PC-3 (cell line): ENCODE data around the gene NECAB2. TPM values are rescaled to one million over a fixed set of nuclear protein-coding genes. Genes with fewer than 3 reads are reported as not detected.

Source experiments
- ATAC-seq: fragments of 200-7000 bp; cut with Tn5 transposase; 2 replicates; pipeline ENCODE4 v1.9.1; 2020; ENCODE audit warnings: mild to moderate bottlenecking, moderate library complexity
- BruUV-seq: library from RNA; stranded (reverse); fragments of 400-500 nt; replicated peaks from 2 replicates; lab custom pipeline; 2021; lab: Mats Ljungman, UMichigan
- CTCF ChIA-PET: fragments of 300-600 bp; sonication (Branson Sonifier 250); formaldehyde crosslinking; loops from one replicate; lab custom pipeline; 2022; ENCODE audit warnings: antibody characterized with exemption; lab: Charles Lee
- POLR2A ChIA-PET: fragments of 300-600 bp; sonication (Branson Sonifier 250); formaldehyde crosslinking; loops from one replicate; lab custom pipeline; 2022; ENCODE audit warnings: antibody characterized with exemption; ENCODE audit not compliant: unreplicated experiment; lab: Charles Lee
- DNase-seq: peaks from one replicate; pipeline ENCODE4 v3.0.0-alpha.2; 2015
- H2AFZ ChIP-seq: fragments of 300-600 bp; sonication (generic); 2 replicates; pipeline ENCODE4 v1.6.0; 2016; ENCODE audit warnings: antibody characterized with exemption, low read length
- H3F3A ChIP-seq: fragments of 300-600 bp; sonication (generic); one replicate; pipeline ENCODE4 v1.6.0; 2017; ENCODE audit warnings: antibody characterized with exemption, low read length, control low read depth, mild to moderate bottlenecking; ENCODE audit not compliant: unreplicated experiment
- H3K27ac ChIP-seq: fragments of 300-600 bp; sonication (generic); 2 replicates; pipeline ENCODE4 v1.5.1; 2016; ENCODE audit warnings: mild to moderate bottlenecking, low read length
- H3K27me3 ChIP-seq: fragments of 300-600 bp; sonication (generic); 2 replicates; pipeline ENCODE4 v1.6.1; 2016; ENCODE audit warnings: low read length, mixed read lengths
- H3K36me3 ChIP-seq: fragments of 300-600 bp; sonication (generic); 2 replicates; pipeline ENCODE4 v1.6.1; 2016; ENCODE audit warnings: low read depth, mixed run types, low read length, mixed read lengths
- H3K4me1 ChIP-seq: fragments of 300-600 bp; sonication (generic); 2 replicates; pipeline ENCODE4 v1.5.1; 2016; ENCODE audit warnings: low read length; ENCODE audit not compliant: insufficient read depth
- H3K4me2 ChIP-seq: fragments of 300-600 bp; sonication (generic); 2 replicates; pipeline ENCODE4 v1.6.0; 2016; ENCODE audit warnings: low read length
- H3K4me3 ChIP-seq: fragments of 300-600 bp; sonication (generic); 2 replicates; pipeline ENCODE4 v1.5.1; 2016; ENCODE audit warnings: mild to moderate bottlenecking, low read length, mixed read lengths
- H3K79me2 ChIP-seq: fragments of 300-600 bp; sonication (generic); 2 replicates; pipeline ENCODE4 v1.6.1; 2017; ENCODE audit warnings: low read length, mixed read lengths
- H3K9ac ChIP-seq: fragments of 300-600 bp; sonication (generic); 2 replicates; pipeline ENCODE4 v1.6.0; 2016; ENCODE audit warnings: mild to moderate bottlenecking, low read length
- H3K9me2 ChIP-seq: fragments of 300-600 bp; sonication (generic); replicated peaks from 2 replicates; pipeline ENCODE4 v1.6.1; 2016; ENCODE audit warnings: mixed run types, low read length, mixed read lengths
- H3K9me3 ChIP-seq: fragments of 300-600 bp; sonication (generic); 2 replicates; pipeline ENCODE4 v1.6.1; 2016; ENCODE audit warnings: low read length, mixed read lengths
- H4K20me1 ChIP-seq: fragments of 300-600 bp; sonication (generic); 2 replicates; pipeline ENCODE4 v1.6.1; 2016; ENCODE audit warnings: low read length, mixed read lengths
- EZH2 ChIP-seq: fragments of 300-600 bp; sonication (generic); IDR thresholded peaks from one replicate; pipeline ENCODE4 v1.6.1; 2017; ENCODE audit warnings: antibody characterized with exemption, mild to moderate bottlenecking, low read length; ENCODE audit not compliant: unreplicated experiment
- EZH2phosphoT487 ChIP-seq: fragments of 300-600 bp; sonication (generic); IDR thresholded peaks from 2 replicates; pipeline ENCODE4 v1.6.1; 2018; ENCODE audit warnings: mild to moderate bottlenecking, antibody characterized with exemption, low read length, borderline replicate concordance
- intact Hi-C: fragments of 100-400 bp; cut with micrococcal nuclease; formaldehyde crosslinking; loops from 2 replicates; pipeline ENCODE4 v1.9.0; 2023
- total RNA-seq: library from RNA; depleted of rRNA; stranded (reverse); fragments of >200 nt; gene quantifications from 2 replicates; pipeline ENCODE4 v1.2.3, GENCODE V29; 2014
- TF ChIP-seq, protein P1 (sequence below): fragments of 300-600 bp; sonication (generic); conservative IDR thresholded peaks from 2 replicates; pipeline ENCODE4 v1.5.1; 2017; ENCODE audit warnings: antibody characterized with exemption, low read depth, mild to moderate bottlenecking, low read length

NECAB2 gene
- total RNA-seq, 1 experiment from 2014 or later: 0.22 TPM

DNA sequence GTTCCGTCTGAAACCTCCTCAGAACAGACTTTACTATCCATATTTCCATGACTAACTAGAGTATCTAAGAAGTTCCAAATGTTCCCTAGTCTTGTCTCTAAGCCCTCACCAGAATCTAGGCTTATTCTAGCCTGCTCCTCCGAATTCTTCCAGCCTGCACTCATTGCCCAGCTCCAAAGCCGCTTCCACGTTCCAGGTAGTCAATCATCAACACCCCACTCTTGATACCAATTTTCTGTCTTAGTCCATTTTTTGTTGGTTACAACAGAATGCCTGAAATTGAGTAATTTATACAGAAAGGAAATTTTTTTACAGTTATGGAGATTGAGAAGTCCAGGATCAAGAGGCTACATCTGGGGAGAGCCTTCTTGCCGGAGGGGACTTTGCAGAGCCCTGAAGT, 53.4 kb downstream of the NECAB2 start:
- ChIA-PET CTCF (no interaction called here), POLR2A (no interaction called here)
- H3K4me1 ChIP-seq: peaks cover 25% of the 10 kb centered on the region
- H3K9me2 ChIP-seq: no peaks in the 10 kb centered on the region
- no peak for DNase-seq
- no peaks in the 10 kb centered on the region for H3K79me2 ChIP-seq
- BruUV-seq: no TSS peak
- no peak overlapping the region for H3K9ac ChIP-seq
- H3F3A ChIP-seq: no peaks in the 10 kb centered on the region
- TF ChIP-seq, protein P1, sequence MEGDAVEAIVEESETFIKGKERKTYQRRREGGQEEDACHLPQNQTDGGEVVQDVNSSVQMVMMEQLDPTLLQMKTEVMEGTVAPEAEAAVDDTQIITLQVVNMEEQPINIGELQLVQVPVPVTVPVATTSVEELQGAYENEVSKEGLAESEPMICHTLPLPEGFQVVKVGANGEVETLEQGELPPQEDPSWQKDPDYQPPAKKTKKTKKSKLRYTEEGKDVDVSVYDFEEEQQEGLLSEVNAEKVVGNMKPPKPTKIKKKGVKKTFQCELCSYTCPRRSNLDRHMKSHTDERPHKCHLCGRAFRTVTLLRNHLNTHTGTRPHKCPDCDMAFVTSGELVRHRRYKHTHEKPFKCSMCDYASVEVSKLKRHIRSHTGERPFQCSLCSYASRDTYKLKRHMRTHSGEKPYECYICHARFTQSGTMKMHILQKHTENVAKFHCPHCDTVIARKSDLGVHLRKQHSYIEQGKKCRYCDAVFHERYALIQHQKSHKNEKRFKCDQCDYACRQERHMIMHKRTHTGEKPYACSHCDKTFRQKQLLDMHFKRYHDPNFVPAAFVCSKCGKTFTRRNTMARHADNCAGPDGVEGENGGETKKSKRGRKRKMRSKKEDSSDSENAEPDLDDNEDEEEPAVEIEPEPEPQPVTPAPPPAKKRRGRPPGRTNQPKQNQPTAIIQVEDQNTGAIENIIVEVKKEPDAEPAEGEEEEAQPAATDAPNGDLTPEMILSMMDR: no peak
- no peak for TF ChIP-seq EZH2phosphoT487
- TF ChIP-seq EZH2: no peak
- intact Hi-C loops: no loop called here
- H4K20me1 ChIP-seq: no peaks in the 10 kb centered on the region
- no peaks in the 10 kb centered on the region for H3K36me3 ChIP-seq
- no peak overlapping the region for H3K27ac ChIP-seq
- no peak for ATAC-seq
- no peaks in the 10 kb centered on the region for H3K27me3 ChIP-seq
- no peaks in the 10 kb centered on the region for H3K9me3 ChIP-seq
- no peak overlapping the region for H3K4me3 ChIP-seq
- H2AFZ ChIP-seq: no peak overlapping the region
- no peak overlapping the region for H3K4me2 ChIP-seq

DNA sequence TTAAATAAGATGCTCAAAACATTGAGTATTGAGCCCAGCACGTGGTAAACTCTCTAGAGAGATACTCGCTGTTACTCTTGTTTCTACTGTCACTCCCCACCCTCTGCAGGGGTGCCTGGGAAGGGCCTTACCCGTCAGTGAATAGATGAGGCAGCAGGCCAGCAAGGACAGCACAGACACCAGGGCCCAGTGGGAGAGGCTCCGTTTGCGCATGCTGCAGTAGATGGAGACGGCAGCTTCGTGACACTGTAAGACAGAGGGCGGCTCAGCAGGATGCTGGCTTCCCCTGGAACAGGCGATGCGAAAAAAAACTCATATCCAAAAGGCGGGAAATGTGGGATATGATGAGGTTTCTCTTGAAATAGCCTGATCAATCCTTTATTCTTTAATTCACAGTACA, 54.6 kb downstream of the NECAB2 start:
- Histone ChIP-seq H3F3A (no peaks in the 10 kb centered on the region), H2AFZ (no peak overlapping the region), H3K4me2 (no peak overlapping the region), H3K27me3 (no peaks in the 10 kb centered on the region), H3K9me3 (no peaks in the 10 kb centered on the region), H3K79me2 (no peaks in the 10 kb centered on the region), H3K9me2 (no peaks in the 10 kb centered on the region), H3K36me3 (no peaks in the 10 kb centered on the region), H3K27ac (no peak overlapping the region), H3K4me3 (no peak overlapping the region), H4K20me1 (no peaks in the 10 kb centered on the region), H3K4me1 (peaks cover 29% of the 10 kb centered on the region), H3K9ac (no peak overlapping the region)
- DNase-seq: no peak
- no peak for TF ChIP-seq EZH2
- no peak for TF ChIP-seq EZH2phosphoT487
- TF ChIP-seq, protein P1: no peak
- intact Hi-C loops: no loop called here
- CTCF ChIA-PET: no interaction called here
- no peak for ATAC-seq
- POLR2A ChIA-PET: no interaction called here
- no TSS peak for BruUV-seq

DNA sequence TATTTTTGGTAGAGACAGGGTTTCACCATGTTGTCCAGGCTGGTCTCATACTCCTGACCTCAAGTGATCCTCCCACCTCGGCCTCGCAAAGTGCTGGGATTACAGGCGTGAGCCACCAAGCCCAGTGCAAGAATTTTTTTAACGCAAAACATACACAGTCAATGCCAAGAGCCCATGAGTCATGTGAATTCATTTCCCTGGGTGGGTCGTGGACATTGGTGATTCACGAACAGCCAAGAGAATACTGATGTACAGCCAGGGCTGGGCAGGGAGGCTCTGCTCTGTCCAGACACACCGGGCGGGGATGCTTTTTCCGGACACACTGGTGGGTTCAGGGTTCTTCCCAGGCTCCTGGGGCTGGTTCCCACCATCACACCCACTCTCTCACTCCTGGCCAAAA, 56.8 kb downstream of the NECAB2 start:
- DNase-seq: peak; percentile 92
- H3F3A ChIP-seq: no peaks in the 10 kb centered on the region
- peak overlapping the region; percentile 49 for H3K9ac ChIP-seq
- H3K9me3 ChIP-seq: no peaks in the 10 kb centered on the region
- peak overlapping the region; percentile 50 for H3K4me2 ChIP-seq
- no peaks in the 10 kb centered on the region for H4K20me1 ChIP-seq
- TF ChIP-seq EZH2phosphoT487 (no peak), EZH2 (no peak)
- TF ChIP-seq, protein P1: no peak
- no peaks in the 10 kb centered on the region for H3K9me2 ChIP-seq
- ATAC-seq: peak; percentile 97
- H3K79me2 ChIP-seq: no peaks in the 10 kb centered on the region
- H3K36me3 ChIP-seq: no peaks in the 10 kb centered on the region
- no TSS peak for BruUV-seq
- no peaks in the 10 kb centered on the region for H3K27me3 ChIP-seq
- peaks cover 29% of the 10 kb centered on the region for H3K4me1 ChIP-seq
- H2AFZ ChIP-seq: peak overlapping the region; percentile 53; the same call in 1 of the 2 replicates
- peak overlapping the region; percentile 87 for H3K27ac ChIP-seq
- ChIA-PET POLR2A (interaction anchor here (0.7 kb wide), 1 partner anchor 11 kb away, joined by 5 read pairs; no protein-coding TSS in a partner anchor), CTCF (no interaction called here)
- intact Hi-C loops: no loop called here
- no peak overlapping the region for H3K4me3 ChIP-seq
